Measurements from ENCODE around the gene USP33. TPM values are rescaled to one million over a fixed set of nuclear protein-coding genes. Genes with fewer than 3 reads are reported as not detected.

The USP33 gene
- total and polyA plus RNA-seq, 9 of the 15 experiments (the other 6 are each of a cell fraction or from before 2014, with no cell fraction given), result 22.4 to 83.5 (median 44.7) TPM

- in situ Hi-C loops (cut with MboI) (no loop called here), intact Hi-C loops (cut with micrococcal nuclease) (no loop called here)
- peaks cover 66% of the 10 kb centered on the region; the same call in 2 of the 3 replicates for H3K36me3 ChIP-seq (ENCODE audit: control insufficient read depth, insufficient read depth, low read length)
- no peaks in the 10 kb centered on the region for H3K9me3 ChIP-seq (replicated peaks; ENCODE audit: control insufficient read depth, insufficient read depth, low read depth, low read length)
- WGBS (ENCODE audit: insufficient coverage, low coverage, missing lambda C conversion rate), result 82% methylated on average over 2 of the region's 2 CpGs
- no peaks in the 10 kb centered on the region for H3K79me2 ChIP-seq (ENCODE audit: control insufficient read depth, insufficient read depth, low read length)
- H4K20me1 ChIP-seq (replicated peaks; ENCODE audit: control insufficient read depth, insufficient read depth, low read length), result no peaks in the 10 kb centered on the region
- no peaks in the 10 kb centered on the region for H3K27me3 ChIP-seq (ENCODE audit: control insufficient read depth in 2 of 2, insufficient read depth in 2 of 2, low read length in 2 of 2)
- no peak overlapping the region for H3K4me2 ChIP-seq (ENCODE audit: insufficient read depth, low read length)
- H3K4me1 ChIP-seq (replicated peaks in 1 of 2; ENCODE audit: control insufficient read depth in 2 of 2, insufficient read depth in 2 of 2, low read length in 2 of 2), result no peaks in the 10 kb centered on the region
- no peak overlapping the region for H3K27ac ChIP-seq (ENCODE audit: extremely low read depth, low read depth, low read length)
- FAIRE-seq (no peak), ATAC-seq (no peak), DNase-seq (ENCODE audit: extremely low read depth in 1 of 4, low spot score in 3 of 4) (no peak)
- no peak overlapping the region for H3K9ac ChIP-seq (ENCODE audit: insufficient read depth in 1 of 2, low read depth in 2 of 2, low read length in 2 of 2)
- no TSS peak for BruUV-seq (replicated peaks)
- TF ChIP-seq UBTF (IDR thresholded peaks at IDR 0.05; ENCODE audit: borderline replicate concordance in 1 of 2, low read depth in 2 of 2, low read length in 2 of 2) (no peak), CBX1 (IDR thresholded peaks at IDR 0.05; ENCODE audit: low read depth) (no peak), ZNF12 (CRISPR knock-in tag; IDR thresholded peaks at IDR 0.05) (no peak), USF1 (CRISPR knock-in tag; IDR thresholded peaks at IDR 0.05) (no peak), POLR3A (IDR thresholded peaks at IDR 0.05; ENCODE audit: borderline replicate concordance, extremely low read depth, insufficient read depth, insufficient read length) (no peak), ZNF134 (CRISPR knock-in tag; conservative IDR thresholded peaks at IDR 0.05) (no peak), TAF7 (tag; IDR thresholded peaks at IDR 0.05) (no peak), BHLHE40 (IDR thresholded peaks at IDR 0.05; ENCODE audit: low read length) (no peak), ZNF41 (CRISPR knock-in tag; conservative IDR thresholded peaks at IDR 0.05) (no peak), SMARCE1 (IDR thresholded peaks at IDR 0.05) (no peak), RAD51 (IDR thresholded peaks at IDR 0.05; ENCODE audit: borderline replicate concordance, low read depth) (no peak), POLR2AphosphoS2 (IDR thresholded peaks at IDR 0.05; ENCODE audit: low read length) (no peak), FOXP1 (CRISPR knock-in tag; IDR thresholded peaks at IDR 0.05) (no peak)
- TF ChIP-seq, protein P1, sequence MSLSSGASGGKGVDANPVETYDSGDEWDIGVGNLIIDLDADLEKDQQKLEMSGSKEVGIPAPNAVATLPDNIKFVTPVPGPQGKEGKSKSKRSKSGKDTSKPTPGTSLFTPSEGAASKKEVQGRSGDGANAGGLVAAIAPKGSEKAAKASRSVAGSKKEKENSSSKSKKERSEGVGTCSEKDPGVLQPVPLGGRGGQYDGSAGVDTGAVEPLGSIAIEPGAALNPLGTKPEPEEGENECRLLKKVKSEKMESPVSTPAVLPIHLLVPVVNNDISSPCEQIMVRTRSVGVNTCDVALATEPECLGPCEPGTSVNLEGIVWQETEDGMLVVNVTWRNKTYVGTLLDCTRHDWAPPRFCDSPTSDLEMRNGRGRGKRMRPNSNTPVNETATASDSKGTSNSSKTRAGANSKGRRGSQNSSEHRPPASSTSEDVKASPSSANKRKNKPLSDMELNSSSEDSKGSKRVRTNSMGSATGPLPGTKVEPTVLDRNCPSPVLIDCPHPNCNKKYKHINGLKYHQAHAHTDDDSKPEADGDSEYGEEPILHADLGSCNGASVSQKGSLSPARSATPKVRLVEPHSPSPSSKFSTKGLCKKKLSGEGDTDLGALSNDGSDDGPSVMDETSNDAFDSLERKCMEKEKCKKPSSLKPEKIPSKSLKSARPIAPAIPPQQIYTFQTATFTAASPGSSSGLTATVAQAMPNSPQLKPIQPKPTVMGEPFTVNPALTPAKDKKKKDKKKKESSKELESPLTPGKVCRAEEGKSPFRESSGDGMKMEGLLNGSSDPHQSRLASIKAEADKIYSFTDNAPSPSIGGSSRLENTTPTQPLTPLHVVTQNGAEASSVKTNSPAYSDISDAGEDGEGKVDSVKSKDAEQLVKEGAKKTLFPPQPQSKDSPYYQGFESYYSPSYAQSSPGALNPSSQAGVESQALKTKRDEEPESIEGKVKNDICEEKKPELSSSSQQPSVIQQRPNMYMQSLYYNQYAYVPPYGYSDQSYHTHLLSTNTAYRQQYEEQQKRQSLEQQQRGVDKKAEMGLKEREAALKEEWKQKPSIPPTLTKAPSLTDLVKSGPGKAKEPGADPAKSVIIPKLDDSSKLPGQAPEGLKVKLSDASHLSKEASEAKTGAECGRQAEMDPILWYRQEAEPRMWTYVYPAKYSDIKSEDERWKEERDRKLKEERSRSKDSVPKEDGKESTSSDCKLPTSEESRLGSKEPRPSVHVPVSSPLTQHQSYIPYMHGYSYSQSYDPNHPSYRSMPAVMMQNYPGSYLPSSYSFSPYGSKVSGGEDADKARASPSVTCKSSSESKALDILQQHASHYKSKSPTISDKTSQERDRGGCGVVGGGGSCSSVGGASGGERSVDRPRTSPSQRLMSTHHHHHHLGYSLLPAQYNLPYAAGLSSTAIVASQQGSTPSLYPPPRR (CRISPR knock-in tag; IDR thresholded peaks at IDR 0.05; ENCODE audit: borderline replicate concordance), result no peak
- H3K9me1 ChIP-seq (ENCODE audit: control insufficient read depth, insufficient read depth, low read length), result no peaks in the 10 kb centered on the region
- no peak overlapping the region for H3K4me3 ChIP-seq
- ChIA-PET CTCF (ENCODE audit: low intra/inter-chr PET ratio) (no interaction called here), POLR2A (no interaction called here)
- H2AFZ ChIP-seq (ENCODE audit: low read depth, low read length), result no peak overlapping the region
These were observed 41.5 kb downstream of the USP33 start for GRCh38 chr1:77718181-77718580.
